ENCODE data around the gene BCL2. TPM values are rescaled to one million over a fixed set of nuclear protein-coding genes. Genes with fewer than 3 reads are reported as not detected.
A peak's percentile ranks its signal among the peaks of the same experiment; 100 is the strongest.

The BCL2 gene
- total RNA-seq, 1 experiment from 2014 or later = 12.2 TPM

- DNase-seq (ENCODE audit: extremely low read depth, low read depth) = no peak
These were observed 132.4 kb downstream of the BCL2 start for GRCh38 chr18:63187223-63187574.

GRCh38 chr18:63186520-63187222 lies 132.9 kb downstream of the BCL2 start:
- DNase-seq (ENCODE audit: extremely low read depth, low read depth) = peak; percentile 12

GRCh38 chr18:63185984-63186383 lies 133.6 kb downstream of the BCL2 start:
- DNase-seq (ENCODE audit: extremely low read depth, low read depth) = no peak

- no peak for DNase-seq (ENCODE audit: extremely low read depth, low read depth)
These were observed 135.4 kb downstream of the BCL2 start for GRCh38 chr18:63183952-63184770.

GRCh38 chr18:63183378-63183777 lies 136.2 kb downstream of the BCL2 start:
- no peak for DNase-seq (ENCODE audit: extremely low read depth, low read depth)

- DNase-seq (ENCODE audit: extremely low read depth, low read depth) = no peak
These were observed 136.7 kb downstream of the BCL2 start for GRCh38 chr18:63182861-63183260.

- no peak for DNase-seq (ENCODE audit: extremely low read depth, low read depth)
These were observed 137.2 kb downstream of the BCL2 start for GRCh38 chr18:63182310-63182772.

- DNase-seq (ENCODE audit: extremely low read depth, low read depth) = no peak
These were observed 137.8 kb downstream of the BCL2 start for GRCh38 chr18:63181706-63182309.

GRCh38 chr18:63180971-63181376 lies 138.6 kb downstream of the BCL2 start:
- no peak for DNase-seq (ENCODE audit: extremely low read depth, low read depth)

- no peak for DNase-seq (ENCODE audit: extremely low read depth, low read depth)
These were observed 139.2 kb downstream of the BCL2 start for GRCh38 chr18:63180321-63180720.

GRCh38 chr18:63179422-63179821 lies 140.1 kb downstream of the BCL2 start:
- no peak for DNase-seq (ENCODE audit: extremely low read depth, low read depth)

- no peak for DNase-seq (ENCODE audit: extremely low read depth, low read depth)
These were observed 140.6 kb downstream of the BCL2 start for GRCh38 chr18:63178971-63179370.

- DNase-seq (ENCODE audit: extremely low read depth, low read depth) = no peak
These were observed 141.4 kb downstream of the BCL2 start for GRCh38 chr18:63177919-63178821.

GRCh38 chr18:63177259-63177658 lies 142.3 kb downstream of the BCL2 start:
- no peak for DNase-seq (ENCODE audit: extremely low read depth, low read depth)

- no peak for DNase-seq (ENCODE audit: extremely low read depth, low read depth)
These were observed 144.3 kb downstream of the BCL2 start for GRCh38 chr18:63175264-63175663.

- no peak for DNase-seq (ENCODE audit: extremely low read depth, low read depth)
These were observed 145.6 kb downstream of the BCL2 start for GRCh38 chr18:63173983-63174382.

- no peak for DNase-seq (ENCODE audit: extremely low read depth, low read depth)
These were observed 149.7 kb downstream of the BCL2 start for GRCh38 chr18:63169853-63170252.

- no peak for DNase-seq (ENCODE audit: extremely low read depth, low read depth)
These were observed 151.3 kb downstream of the BCL2 start for GRCh38 chr18:63168287-63168686.

- no peak for DNase-seq (ENCODE audit: extremely low read depth, low read depth)
These were observed 153.4 kb downstream of the BCL2 start for GRCh38 chr18:63166142-63166541.

- DNase-seq (ENCODE audit: extremely low read depth, low read depth) = no peak
These were observed 155.2 kb downstream of the BCL2 start for GRCh38 chr18:63164396-63164795.

Measured in NCI-H460 (cell line).